ENCODE results near the gene CLRN1.
A peak's percentile ranks its signal among the peaks of the same experiment; 100 is the strongest.

Gene CLRN1

DNA sequence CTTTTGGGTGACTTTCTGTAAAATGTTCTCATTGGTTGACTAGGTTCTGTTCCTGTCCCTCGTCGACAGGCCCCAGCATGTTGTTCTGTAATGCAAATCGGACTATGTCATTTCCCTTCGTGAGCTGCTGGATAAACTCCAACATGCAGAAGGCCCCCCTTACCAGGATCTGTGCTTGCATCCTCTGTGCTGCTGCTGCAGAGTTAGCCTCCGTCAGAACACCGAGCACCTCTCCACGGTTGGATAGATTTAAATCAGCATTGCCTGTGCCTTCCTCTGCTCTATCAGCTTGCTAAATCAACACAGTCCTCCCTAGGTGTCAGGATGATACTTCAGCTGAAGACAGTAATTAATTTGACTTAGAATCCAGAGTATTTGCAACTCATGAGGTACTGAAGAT is 54.6 kb downstream of the CLRN1 start:
- no peak for DNase-seq

DNA sequence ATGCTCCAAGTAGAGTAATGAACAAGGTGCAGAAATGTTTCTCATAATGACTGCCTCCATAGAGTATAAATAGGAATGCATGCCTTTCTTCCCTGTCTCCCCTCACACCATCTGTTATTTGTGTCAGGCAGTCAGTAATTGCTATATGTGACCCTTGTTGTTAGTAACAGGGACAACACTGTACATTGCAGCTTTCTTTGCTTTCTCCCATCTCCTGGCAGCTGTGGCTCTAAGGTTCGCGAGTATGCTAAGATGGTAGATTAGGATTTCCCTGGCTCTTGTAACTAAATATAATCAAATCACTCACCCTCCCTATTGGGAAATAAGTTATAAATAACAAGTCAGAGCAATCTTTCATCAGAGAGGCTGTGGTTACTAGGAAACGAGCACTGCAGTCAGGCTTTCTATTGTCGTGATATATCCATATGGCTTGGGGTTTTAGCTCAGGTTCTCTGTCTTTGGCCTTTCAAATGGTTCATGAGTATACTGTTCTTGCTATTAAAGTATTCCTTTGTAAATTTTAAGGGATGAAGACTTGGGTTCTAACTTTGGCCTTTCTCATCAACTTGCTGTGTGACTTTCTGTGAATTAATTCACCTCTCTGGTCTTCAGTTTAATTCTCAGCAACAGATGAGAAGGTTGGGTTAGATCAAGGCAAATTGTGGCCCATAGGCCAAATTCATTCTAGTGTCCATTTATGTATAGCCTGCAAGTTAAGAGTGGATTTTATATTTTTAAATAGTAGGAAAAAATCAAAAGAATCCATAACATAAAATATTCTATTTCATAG is 59.2 kb downstream of the CLRN1 start:
- peak; percentile 21 for DNase-seq

DNA sequence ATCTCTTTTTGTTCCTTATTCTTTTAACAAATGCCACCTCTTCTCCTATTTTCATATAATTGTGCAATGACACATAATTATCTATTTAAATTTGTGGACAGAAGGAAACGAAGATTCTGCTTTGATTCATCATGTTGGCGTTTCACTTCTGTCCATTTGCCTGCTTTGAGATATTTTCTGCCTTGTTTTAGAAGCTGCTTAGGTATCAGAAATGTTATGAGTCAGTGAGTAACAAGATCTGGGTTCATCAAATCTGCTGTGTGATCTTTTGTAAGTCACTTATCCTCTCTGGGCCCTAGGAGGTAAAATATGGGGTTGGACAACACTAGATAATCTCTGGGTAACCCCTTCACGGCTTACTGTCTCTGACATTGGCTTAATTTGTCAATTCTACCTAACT is 60.0 kb downstream of the CLRN1 start:
- DNase-seq = no peak

DNA sequence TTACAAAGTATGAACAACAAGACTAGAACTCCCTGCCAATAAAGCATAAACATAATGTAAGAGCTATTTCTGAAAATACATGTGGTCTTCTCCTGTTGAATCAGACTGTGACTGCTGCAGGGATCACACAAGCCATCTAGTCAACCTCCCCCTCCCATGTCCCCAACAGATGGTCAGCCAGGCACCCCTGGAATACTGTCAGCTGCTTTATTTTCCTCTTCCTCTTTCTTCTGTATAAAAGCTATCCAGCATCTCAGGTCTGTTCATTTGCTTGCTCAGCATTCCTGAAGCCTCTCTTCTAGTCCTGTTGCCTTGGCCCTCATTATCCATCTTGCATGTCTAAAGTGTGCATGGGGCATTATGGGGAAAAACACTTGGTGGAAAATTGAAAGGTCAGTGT is 60.8 kb downstream of the CLRN1 start:
- no peak for DNase-seq

DNA sequence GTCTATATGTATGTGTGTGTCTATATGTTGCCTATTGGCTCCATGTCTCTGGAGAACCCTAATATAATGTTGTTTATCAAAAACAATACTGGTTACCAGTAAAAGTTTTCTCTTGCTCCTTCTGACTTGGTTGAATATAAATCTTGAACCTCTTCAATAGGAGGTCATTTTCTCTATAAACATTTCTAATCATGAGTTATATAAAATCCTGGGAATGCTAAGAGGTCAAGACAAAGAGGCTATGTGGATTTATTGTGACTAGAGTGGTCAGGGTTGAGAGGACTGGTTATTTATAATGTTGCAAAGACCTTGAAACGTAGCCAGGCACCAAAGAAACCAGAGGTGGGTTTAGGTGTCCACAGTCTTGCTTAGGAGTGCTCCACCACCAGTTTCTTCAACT is 66.1 kb downstream of the CLRN1 start:
- no peak for DNase-seq

DNA sequence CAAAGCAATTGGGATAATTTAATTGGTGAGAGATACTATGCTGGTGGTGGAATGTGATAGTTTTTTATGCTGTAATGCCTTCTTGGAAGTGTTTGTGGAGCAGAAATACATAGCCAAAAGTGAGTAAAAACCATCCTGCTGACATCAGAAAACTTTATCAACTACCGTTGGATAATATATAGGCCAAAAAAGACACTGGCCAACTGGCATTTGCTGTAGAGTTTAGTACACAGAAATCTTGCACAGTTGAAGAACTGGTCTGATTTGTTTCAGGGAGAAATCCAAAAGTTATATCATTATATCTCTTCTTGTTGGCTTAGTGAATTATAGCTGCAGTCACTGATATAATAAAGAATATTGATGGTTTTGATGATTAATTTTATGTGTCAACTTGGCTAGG is 66.8 kb downstream of the CLRN1 start:
- DNase-seq = no peak

DNA sequence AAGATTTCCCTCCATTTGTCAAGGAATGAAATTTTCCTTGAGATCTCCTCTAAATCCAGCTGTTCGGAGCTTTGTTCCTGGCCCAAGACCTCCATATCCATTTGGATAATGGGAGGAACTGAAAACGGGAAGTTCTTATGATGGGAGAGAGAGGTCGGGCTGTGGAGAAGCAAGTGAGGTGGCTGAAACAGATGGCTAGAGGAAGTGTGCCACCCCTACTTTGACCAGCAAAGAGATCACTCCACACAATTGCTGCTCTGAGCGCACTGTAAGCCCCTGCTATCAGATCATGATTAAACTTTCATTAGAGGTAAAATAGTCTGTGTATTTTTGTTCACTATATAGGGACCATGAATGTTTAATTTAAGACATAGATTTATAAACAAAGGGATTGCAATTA is 67.2 kb downstream of the CLRN1 start, which contains the start of gene MINDY4B:
Gene MINDY4B, minus strand, starts transcription at position 101 of the 400 bp plus-strand sequence. Its CDS starts 0 bp downstream, at position 101.
- DNase-seq = no peak

DNA sequence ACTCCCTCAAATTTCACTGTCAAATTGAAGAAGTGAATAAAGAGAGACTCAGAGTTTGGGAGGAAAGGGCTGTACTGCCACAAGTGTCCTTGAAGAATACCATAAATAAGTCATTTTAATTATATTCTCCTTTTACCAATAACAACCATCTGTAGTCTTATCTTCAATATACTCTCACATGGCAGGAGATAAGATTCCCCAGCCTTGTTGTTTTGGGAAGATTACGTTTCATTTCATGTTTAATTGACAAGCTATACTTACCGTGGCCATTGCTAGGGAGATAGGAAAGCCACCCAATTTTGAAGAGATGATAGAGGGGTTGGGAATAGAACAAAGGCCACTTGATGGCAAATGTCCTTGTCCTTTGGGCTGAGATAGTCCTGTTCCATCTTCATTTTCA is 69.5 kb downstream of the CLRN1 start:
- DNase-seq = no peak

DNA sequence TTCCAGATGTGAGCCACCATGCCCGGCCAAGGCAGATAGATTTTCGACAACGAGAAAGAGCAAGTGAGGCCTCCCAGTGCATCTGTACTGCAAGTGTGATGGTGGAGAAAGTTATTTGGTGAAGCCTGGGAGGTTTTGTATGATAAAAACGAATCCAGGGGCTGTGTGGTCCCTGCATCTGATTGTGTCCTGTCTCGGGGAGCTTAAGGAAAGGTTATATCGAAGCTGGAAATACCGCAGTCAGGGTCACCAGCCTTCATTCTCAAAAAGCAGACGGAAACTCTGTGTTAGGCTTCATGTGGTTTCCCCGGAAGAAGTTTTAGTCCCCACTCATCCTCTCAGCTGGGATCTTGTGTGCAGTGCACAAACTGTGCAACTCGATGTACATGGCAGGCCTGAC is 70.7 kb downstream of the CLRN1 start:
- no peak for DNase-seq

DNA sequence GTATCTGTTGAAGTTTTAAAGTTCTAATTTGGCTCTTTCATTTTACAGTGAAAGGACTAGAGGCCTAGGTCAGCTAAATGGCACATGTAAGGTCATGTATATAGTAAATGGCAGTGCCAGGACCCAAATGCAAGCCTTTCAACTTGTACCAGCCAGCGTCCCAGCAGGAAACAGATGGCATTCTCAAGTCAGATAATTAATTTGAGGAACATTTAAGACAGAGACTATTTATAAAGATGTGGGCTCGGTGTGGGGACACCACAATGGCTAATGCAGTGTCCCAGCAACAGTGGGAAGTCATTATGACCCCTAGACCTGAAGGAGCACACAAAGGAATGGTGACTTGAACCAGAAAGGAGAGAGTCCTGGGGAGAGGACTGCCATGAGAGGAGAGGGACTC is 73.4 kb downstream of the CLRN1 start:
- DNase-seq = no peak

DNA sequence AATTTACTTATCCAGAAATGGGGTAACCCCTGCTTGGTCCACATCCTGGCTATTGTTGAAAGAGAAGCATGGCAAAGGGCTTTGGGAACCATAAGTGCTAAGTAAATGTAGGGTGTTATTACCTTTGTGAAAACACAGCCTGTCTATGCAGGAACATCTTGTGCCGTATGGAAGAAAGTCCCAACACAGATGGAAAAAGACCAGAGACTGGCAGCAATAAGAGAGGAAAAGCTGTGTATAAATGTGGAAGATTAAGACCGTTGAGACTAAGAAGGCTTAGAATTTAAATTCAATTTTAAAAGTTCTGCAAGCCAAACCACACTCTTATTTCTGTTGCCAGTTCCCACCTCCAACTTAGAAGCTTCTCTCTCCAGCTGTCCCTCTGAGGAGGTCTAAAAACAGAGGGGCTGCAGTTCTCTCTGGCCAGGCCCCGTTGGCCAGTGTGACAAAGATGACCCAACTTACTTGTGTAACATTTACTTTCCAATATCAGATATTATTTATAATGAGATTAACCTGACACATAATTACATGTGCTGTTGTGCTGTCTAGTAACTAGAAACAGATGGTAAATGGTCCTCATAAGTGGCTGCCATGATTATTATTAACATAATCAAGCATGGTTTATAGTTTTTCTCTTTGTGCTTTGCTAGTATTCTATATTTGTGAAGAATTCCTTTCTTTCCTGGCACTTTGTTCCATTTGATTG is 74.3 kb downstream of the CLRN1 start:
- DNase-seq = no peak

DNA sequence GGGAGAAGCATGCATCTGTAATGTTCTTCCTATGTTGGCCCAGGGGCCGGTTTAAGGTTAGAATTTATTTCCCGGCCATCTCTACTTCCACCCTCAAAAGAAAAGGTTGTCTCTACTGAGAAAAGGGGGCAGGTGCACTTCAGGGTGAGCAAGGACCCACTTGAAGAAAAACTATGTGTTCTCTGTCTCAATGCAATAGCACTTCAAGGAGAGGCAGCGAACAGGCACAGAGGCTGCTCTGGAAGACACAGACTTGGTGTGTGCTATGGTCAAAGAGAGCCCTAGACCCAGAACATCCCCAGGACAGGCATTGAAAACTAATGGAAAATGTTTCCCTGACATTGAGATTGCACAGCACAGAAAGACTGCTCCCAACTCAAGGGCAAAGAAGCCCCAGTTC is 74.9 kb downstream of the CLRN1 start:
- DNase-seq = no peak

DNA sequence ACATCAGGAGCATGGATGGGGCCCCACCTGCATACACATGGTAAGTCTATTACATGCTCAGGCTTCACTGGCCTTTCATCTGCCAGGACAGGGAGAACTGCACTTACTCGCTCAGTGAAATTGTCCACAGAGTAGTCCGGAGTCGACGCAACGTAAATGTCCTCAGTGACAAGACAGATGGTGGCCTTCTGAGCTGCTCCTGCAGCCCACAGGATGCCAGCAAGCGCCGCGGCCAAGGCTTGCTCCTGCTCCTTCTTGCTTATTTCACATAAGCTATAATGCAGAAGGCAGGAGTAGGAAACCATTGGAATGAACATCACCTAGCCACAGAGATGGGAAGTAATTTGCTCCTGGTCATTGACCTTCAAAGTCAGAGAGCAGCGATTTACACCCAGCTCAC is 81.7 kb downstream of the CLRN1 start:
- DNase-seq = no peak

DNA sequence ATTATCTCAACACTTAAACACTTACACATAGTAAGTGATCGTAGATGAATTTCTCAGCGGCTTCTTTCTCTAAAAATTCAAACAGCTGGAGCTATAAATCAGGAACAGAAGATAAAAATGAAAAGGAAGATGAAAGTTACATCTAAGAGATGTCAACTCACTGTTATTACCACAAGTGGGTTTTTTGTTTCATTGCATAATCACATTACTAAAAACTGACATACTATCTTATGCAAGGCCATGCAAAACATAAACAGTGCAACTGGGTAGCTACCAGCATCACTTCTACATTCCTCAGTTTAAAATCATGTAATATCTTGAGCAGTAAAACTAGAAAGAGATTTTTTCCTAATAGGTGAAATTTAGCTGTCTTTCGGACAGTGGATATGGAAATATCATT is 82.2 kb downstream of the CLRN1 start:
- DNase-seq = peak; percentile 86

DNA sequence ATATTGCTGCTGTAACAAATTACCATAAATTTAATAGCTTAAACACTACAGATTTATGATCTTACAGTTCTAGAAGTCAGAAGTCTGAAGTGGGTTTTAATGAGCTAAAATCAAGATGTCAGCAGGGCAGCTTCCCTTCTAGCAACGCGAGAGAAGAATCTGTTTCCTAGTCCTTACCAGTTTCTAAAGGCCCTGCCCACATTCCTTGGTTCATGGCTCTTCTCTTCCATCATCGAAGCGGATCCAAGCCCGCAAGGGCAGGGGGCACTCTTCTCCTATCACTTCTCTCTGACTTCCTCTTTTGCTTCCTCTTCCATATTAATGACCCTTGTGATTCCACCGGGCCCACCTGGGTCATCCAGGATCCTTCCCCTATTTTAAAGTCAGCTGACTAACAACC is 83.4 kb downstream of the CLRN1 start:
- no peak for DNase-seq

DNA sequence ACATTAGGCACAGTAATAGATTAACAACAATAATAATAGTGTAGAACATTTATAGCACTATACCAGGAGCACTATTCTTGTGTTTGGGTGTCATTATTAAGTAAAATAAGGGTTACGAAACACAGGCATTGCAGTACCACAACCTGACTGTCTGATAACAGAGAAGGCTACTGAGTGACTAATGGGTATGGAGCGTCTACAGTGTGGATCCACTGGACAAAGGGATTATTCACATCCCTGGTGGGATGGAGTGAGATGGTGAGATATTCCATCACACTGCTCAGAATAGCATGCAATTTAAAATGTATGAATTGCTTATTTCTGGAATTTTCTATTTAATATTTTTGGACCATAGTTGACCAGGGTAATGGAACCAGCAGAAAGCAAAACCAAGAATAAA is 85.5 kb downstream of the CLRN1 start:
- no peak for DNase-seq

DNA sequence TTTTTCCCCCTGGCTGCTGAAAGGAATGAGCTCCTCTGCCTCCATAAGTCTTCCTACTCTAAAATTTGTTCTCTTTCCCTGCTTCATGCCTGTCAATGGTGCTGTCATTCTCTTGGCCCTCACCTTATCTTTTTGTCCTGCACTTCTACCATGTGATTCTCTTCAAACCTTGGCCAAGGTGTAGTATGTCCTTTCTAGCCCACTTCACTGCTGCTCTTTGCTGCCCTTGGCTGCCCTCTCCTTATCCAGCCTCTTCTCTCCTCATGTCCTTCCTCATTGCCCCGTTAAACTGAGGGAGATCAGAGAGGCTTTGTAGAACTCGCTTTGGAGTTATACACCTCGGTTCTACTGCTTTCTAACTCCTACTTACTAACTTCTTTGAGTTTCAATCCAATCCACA is 87.0 kb downstream of the CLRN1 start:
- no peak for DNase-seq

DNA sequence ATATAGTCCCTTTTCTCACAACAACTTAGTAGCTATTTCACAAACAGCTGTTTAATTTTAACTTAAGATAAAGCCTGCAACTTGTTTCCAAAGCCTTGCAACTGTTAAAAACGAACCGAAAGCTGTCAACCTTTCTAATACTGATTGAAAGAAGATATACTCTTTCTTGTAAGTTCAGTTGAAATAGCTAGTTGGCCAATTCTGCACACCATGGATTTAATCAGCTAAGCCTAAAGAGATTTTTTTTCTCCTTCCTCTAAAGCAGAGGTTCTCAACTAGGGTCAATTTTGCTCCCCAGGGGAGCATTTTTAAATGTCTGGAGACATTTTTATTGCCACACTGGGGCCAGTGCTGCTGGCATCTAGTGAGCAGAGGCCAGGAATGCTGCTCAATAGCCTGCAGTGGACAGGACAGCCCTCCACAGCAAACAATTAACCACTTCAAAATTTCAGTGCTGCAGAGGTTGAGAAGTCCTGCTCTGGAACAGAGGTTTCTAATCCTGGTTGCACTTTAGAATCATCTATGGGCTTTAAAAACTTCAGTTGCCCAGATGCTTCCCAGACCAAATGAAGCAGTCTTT is 93.4 kb downstream of the CLRN1 start:
- DNase-seq = no peak

DNA sequence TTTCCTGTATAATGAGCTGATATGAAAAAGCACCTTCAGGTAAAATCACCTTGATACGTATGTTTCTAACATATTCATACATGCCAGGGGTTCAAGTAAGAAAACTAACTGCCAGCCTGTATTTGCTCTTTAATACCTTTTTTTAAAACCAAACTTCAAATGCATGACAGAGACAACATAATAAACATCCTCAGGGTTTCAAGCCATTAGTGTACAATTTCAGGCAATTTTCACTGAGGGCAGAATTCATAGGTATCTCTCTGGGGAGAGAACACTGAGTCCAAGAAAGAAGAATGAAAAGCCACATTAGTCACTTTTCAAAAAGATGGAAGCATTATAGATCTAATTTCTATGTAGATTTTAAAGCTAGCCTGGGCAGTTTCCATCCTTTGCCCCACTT is 94.2 kb downstream of the CLRN1 start:
- no peak for DNase-seq

DNA sequence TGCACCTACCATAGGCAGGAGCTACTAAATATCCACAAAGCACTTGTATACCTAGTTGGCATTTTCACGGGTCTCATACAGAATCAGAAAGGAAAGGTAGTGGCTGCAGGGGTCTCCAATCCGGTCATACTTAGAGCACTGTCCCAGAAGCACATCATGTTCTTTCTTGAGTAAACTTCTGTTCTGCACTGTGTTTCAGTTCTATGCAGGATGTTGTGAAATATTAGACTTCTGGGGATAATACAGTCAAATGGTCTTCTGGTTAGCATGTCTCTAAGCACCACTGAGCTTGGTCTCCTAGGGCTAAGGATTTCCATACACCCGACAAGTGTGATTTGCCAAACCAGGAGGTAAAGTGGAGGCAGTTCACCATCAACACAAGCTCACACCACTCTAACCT is 95.2 kb downstream of the CLRN1 start:
- no peak for DNase-seq

DNA sequence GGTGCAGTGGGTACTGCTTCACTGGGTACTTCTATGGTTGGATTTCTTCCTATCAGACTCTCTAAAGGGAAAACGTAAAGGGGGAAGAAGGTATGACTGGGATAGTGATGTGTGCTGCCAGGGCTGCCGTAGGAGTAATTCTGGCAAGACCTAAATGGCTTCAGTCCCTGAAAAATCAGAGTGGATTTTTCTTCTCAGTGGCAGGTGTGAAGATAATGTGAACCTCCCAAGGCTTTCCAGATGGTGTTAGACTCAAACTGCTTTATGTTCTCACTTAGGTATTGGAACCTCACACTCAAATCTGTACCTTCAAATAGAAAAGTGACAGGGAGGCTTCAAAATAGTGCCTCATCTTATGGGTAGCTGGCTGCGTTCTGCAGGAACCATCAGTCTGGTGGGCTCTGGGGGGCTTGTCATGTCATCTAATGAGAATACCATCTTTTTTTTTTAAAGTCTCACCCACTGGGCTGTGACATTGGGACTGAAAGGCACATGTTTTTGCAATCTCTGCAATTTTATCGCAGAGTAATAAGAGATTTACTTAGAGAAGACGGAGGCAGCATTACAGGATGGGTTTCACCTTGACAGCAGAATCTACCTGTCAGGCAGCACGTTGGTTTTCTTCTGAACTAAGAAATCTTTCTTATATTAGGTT is 95.8 kb downstream of the CLRN1 start:
- no peak for DNase-seq

Measured in suppressor macrophage treated with lipopolysaccharide for 4 hours (primary cell).